ENCODE measurements around the gene MEGF6. TPM values are rescaled to one million over a fixed set of nuclear protein-coding genes. Genes with fewer than 3 reads are reported as not detected.
A peak's percentile ranks its signal among the peaks of the same experiment; 100 is the strongest.

Gene MEGF6
- total and polyA plus RNA-seq, 9 of the 15 experiments (the other 6 are each of a cell fraction or from before 2014, with no cell fraction given) = 0.03 to 1.7 (median 0.24) TPM; not detected in 3

- TF ChIP-seq, protein P1, sequence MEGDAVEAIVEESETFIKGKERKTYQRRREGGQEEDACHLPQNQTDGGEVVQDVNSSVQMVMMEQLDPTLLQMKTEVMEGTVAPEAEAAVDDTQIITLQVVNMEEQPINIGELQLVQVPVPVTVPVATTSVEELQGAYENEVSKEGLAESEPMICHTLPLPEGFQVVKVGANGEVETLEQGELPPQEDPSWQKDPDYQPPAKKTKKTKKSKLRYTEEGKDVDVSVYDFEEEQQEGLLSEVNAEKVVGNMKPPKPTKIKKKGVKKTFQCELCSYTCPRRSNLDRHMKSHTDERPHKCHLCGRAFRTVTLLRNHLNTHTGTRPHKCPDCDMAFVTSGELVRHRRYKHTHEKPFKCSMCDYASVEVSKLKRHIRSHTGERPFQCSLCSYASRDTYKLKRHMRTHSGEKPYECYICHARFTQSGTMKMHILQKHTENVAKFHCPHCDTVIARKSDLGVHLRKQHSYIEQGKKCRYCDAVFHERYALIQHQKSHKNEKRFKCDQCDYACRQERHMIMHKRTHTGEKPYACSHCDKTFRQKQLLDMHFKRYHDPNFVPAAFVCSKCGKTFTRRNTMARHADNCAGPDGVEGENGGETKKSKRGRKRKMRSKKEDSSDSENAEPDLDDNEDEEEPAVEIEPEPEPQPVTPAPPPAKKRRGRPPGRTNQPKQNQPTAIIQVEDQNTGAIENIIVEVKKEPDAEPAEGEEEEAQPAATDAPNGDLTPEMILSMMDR (IDR thresholded peaks at IDR 0.05 in 2 of 3, conservative IDR thresholded peaks at IDR 0.05 in 1 of 3; ENCODE audit: insufficient read depth in 2 of 3, low read depth in 1 of 3, low read length in 3 of 3) = no peak
- TF ChIP-seq BRCA1 (IDR thresholded peaks at IDR 0.05) (no peak), BRCA1 (CRISPR knock-in tag; IDR thresholded peaks at IDR 0.05) (no peak), ZFPM2 (CRISPR knock-in tag; IDR thresholded peaks at IDR 0.05) (no peak)
- TF ChIP-seq, protein P2, sequence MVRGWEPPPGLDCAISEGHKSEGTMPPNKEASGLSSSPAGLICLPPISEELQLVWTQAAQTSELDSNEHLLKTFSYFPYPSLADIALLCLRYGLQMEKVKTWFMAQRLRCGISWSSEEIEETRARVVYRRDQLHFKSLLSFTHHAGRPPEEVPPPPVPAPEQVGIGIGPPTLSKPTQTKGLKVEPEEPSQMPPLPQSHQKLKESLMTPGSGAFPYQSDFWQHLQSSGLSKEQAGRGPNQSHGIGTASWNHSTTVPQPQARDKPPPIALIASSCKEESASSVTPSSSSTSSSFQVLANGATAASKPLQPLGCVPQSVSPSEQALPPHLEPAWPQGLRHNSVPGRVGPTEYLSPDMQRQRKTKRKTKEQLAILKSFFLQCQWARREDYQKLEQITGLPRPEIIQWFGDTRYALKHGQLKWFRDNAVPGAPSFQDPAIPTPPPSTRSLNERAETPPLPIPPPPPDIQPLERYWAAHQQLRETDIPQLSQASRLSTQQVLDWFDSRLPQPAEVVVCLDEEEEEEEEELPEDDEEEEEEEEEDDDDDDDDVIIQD (CRISPR knock-in tag; IDR thresholded peaks at IDR 0.05) = no peak
Observed at GRCh38 chr1:3548895-3549294, 62.4 kb downstream of the MEGF6 start (continued).

DNA sequence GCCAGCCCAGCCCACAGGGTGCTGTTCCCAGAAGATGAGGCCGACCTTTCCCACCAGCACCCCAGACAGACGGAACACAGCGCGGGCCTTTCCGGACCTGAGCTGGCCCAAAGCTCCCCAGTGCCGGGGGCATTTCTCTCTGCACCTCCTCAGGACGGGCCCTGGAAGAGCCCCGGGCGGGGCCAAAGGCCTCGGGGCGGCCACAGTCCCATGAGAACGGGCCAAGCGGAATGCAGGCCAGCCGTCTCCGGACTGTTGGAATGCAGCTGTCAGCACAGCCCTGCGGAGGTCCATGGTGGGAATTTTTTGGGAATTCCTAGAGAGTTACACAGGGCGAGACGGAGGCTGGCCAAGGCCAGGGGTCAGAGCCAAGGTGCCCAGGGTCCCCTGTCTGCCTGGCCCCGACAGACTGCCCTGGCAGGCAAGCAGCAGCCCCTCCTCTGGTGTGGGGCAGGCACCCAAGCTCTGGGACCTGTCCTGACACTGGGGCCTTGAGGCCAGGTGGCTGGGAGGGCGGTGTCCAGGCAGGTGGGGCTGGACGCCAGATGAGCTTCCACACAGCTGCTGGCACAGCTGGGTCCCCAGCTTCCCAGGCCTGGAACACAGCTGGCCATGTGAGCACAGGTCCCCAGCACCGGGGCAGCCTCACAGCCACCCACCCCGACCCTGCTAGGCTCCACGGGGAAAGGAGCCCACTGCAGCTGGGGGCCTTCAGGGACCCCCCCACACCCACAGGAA is 63.0 kb downstream of the MEGF6 start:
- WGBS (ENCODE audit: insufficient coverage, low coverage, missing lambda C conversion rate) = 7% methylated on average over 22 of the region's 24 CpGs
- H3K9me1 ChIP-seq (ENCODE audit: control insufficient read depth, insufficient read depth, low read length) = no peaks in the 10 kb centered on the region
- no peak overlapping the region for H3K9ac ChIP-seq (ENCODE audit: insufficient read depth in 1 of 2, low read depth in 2 of 2, low read length in 2 of 2)
- intact Hi-C loops (cut with micrococcal nuclease) (no loop called here), in situ Hi-C loops (cut with MboI) (no loop called here)
- ChIA-PET CTCF (ENCODE audit: low intra/inter-chr PET ratio) (no interaction called here), POLR2A (interaction anchor here (0.6 kb wide), 1 partner anchor 1535 kb away, joined by 3 read pairs; no protein-coding TSS in a partner anchor)
- H3K4me1 ChIP-seq (replicated peaks in 1 of 2; ENCODE audit: control insufficient read depth in 2 of 2, insufficient read depth in 2 of 2, low read length in 2 of 2) = peaks cover 0 to 54% of the 10 kb centered on the region in 2 experiments; a peak in 1 of 5 replicates
- no peak overlapping the region for H3K27ac ChIP-seq (ENCODE audit: extremely low read depth, low read depth, low read length)
- H2AFZ ChIP-seq (ENCODE audit: low read depth, low read length) = no peak overlapping the region
- H3K27me3 ChIP-seq (ENCODE audit: control insufficient read depth in 2 of 2, insufficient read depth in 2 of 2, low read length in 2 of 2) = peaks cover 40 to 78% of the 10 kb centered on the region in 2 experiments; a peak in 4 of 5 replicates
- no peak for FAIRE-seq
- H3K36me3 ChIP-seq (ENCODE audit: control insufficient read depth, insufficient read depth, low read length) = no peaks in the 10 kb centered on the region
- H4K20me1 ChIP-seq (replicated peaks; ENCODE audit: control insufficient read depth, insufficient read depth, low read length) = peaks cover 48% of the 10 kb centered on the region; the same call in 1 of the 2 replicates
- no peak overlapping the region for H3K4me3 ChIP-seq
- H3K9me3 ChIP-seq (replicated peaks; ENCODE audit: control insufficient read depth, insufficient read depth, low read depth, low read length) = no peaks in the 10 kb centered on the region
- no TSS peak for BruUV-seq (replicated peaks)
- H3K79me2 ChIP-seq (ENCODE audit: control insufficient read depth, insufficient read depth, low read length) = no peaks in the 10 kb centered on the region
- DNase-seq (ENCODE audit: extremely low read depth in 1 of 4, low spot score in 3 of 4) = no peak
- ATAC-seq = no peak
- TF ChIP-seq SMAD3 (CRISPR knock-in tag; conservative IDR thresholded peaks at IDR 0.05) (no peak), TCFL5 (CRISPR knock-in tag; conservative IDR thresholded peaks at IDR 0.05) (no peak), MTA3 (IDR thresholded peaks at IDR 0.05; ENCODE audit: borderline replicate concordance) (no peak), HNRNPUL1 (IDR thresholded peaks at IDR 0.05; ENCODE audit: low read length) (no peak), YBX1 (IDR thresholded peaks at IDR 0.05) (no peak)
- TF ChIP-seq, protein P3, sequence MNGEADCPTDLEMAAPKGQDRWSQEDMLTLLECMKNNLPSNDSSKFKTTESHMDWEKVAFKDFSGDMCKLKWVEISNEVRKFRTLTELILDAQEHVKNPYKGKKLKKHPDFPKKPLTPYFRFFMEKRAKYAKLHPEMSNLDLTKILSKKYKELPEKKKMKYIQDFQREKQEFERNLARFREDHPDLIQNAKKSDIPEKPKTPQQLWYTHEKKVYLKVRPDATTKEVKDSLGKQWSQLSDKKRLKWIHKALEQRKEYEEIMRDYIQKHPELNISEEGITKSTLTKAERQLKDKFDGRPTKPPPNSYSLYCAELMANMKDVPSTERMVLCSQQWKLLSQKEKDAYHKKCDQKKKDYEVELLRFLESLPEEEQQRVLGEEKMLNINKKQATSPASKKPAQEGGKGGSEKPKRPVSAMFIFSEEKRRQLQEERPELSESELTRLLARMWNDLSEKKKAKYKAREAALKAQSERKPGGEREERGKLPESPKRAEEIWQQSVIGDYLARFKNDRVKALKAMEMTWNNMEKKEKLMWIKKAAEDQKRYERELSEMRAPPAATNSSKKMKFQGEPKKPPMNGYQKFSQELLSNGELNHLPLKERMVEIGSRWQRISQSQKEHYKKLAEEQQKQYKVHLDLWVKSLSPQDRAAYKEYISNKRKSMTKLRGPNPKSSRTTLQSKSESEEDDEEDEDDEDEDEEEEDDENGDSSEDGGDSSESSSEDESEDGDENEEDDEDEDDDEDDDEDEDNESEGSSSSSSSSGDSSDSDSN (IDR thresholded peaks at IDR 0.05; ENCODE audit: borderline replicate concordance in 1 of 2, low read depth in 2 of 2, low read length in 2 of 2) = peak in 1 of 2 experiments; percentile 65; a peak in 1 of 4 replicates
- no peak overlapping the region for H3K4me2 ChIP-seq (ENCODE audit: insufficient read depth, low read length)

Data from K562 (cell line).